DMS53 treated with DMSO at 0.1 percent for 48 hours (cell line): ENCODE measurements around the gene TOP2B.

Experiments
- DNase-seq: peaks from one replicate; lab custom pipeline; 2025; ENCODE audit not compliant: unreplicated experiment; lab: John Stamatoyannopoulos, UW

TOP2B gene

DNA sequence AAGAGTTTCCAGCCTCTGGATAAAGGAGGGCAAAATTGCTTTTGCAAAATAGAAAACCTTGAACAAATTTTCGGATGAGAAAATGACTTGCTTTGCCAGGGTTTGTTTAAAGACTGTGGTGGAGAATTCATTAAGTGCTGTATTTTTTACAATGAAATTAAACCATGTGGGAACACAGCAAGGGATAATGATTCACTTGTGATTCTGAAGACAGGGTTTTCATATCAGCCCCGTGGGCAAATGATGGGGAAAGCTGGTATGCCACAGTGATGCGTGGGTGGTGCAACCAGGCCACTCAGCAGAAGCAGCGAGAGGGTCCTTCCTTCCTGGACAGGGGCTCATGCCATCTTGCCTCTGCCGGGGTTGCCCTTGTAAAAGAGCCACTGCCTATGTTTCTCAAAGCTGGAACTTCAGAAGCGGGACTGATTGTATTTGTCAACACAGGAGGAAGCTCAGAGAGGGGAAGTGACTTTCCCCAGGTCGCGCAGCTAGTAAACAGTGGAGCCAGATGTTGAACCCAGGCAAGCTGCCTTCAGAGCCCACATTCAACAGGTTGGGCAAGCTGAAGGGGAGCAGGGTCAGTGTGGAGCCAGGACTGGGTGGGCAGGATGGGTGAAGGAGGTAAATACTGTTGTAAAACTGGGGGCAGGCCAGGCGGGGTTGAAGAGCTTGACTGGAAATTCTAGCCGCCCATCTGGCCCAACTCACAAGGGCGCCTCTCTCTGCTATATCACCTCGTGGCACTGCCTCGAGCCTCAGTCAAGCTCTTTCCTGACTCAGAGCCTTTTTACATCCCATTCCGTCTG, 79.1 kb downstream of the TOP2B start:
- DNase-seq = no peak

DNA sequence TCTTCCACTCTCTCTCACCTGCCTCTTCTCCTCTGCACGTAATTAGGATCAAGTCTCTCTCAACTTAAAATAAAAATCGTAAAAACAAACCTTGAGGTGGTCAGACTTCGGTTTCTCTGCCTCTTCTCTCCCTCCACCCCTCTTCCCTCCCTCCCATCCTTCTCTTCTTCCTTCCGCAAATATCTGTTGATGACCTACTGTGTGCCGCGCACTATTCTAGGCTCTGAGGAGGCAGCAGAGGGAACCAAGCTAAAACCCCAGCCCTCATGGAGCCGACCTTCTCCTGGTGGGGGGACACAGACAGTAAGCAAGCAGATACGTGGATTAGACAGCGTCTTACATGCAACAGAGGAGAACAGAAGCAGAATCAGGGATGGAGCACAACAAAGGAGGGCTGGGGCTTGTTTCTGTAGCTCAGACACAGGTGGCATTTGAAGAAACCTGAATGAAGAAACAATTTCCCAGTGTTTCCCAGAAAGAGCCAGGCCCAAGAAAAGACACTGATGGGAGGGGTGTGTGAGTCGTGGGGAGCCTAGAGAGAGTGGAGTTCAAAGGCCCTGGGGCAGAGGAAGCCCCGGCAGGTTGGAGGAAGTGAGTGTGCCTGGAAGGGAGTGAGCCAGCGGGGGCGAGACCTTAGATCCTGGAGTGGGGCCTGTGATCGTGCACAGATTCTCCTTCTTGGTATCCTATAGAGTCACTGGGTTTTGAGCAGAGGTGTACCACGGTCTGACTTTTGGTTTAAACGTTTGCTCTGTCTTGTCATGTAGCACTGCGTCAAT, 80.5 kb downstream of the TOP2B start:
- no peak for DNase-seq

DNA sequence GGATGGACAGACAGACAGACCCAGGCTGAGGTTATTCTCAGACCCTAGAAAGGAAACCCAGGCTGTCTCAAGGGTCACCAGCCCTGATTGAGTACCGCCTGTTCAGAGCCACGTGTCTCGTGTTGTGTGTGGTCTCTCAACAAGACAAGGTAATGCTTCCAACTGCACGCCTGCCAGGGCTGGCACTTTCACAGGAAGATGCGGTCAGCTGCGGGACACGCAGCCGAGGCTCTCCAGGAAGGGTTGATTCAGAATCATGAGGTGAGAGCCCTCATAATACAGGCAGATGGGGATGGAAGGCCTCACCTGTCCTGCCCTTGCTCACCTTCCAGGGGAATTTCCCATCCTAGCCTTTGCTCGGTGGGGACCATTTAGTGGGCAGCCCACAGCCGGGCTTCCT, 81.4 kb downstream of the TOP2B start:
- no peak for DNase-seq

DNA sequence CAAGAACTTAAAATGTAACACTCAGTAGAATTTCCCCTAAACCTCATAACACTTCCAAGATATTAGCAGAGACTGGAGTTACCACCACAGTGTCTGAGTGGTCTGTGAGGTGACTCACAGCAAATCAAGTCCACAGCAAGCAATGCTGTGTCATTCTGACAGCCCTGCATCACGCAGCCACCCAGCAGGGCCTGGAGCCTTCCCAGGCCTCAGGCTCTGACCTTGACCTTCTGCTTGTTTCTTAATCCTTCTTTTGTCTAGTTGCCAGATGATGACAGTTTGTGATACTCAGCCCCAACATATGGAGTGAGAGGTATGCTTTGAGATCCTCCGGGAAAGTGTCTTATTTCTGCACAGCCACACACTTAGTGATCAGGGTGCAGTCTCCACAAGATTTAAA, 82.5 kb downstream of the TOP2B start:
- DNase-seq = no peak

DNA sequence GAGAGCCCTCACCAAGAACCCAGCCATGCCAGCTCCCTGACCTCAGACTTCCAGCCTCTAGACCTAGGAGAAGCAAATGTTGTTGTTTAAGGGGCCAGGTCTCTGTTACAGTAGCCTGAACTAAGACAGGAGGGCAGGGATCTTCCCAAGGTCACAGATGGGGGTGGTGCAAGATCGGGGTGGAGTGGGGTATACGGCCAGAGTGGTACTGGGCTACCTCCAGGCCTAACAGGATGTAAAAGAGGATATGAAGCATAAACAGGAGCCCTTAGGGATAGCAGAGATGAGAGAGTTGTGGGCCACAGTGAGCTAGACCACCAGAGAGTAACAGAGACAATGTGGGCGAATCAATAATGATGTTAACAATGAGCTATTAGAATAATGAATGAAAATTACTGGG, 82.9 kb downstream of the TOP2B start:
- DNase-seq = no peak

GRCh38 chr3:25581335-25581734, 83.4 kb downstream of the TOP2B start:
- no peak for DNase-seq

DNA sequence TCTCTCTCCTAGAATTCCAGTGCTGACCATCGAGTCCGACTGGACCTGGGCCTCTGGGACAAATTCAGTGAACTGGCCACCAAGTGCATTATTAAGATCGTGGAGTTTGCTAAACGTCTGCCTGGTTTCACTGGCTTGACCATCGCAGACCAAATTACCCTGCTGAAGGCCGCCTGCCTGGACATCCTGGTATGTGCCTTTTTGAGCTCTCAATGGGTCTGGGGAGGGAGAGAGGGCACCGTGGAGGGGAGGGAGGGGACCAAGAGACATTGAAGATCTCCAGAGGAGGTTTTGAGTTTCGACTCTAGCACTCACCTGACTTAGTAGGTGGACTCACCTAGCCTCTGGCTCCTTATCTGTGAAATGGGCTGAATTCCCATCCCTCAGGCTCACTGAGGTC, 84.2 kb downstream of the TOP2B start:
- no peak for DNase-seq

GRCh38 chr3:25578059-25578458, 86.6 kb downstream of the TOP2B start:
- no peak for DNase-seq

- DNase-seq = no peak
These were observed 87.8 kb downstream of the TOP2B start for GRCh38 chr3:25576831-25577454.

GRCh38 chr3:25576146-25576545, 88.6 kb downstream of the TOP2B start:
- no peak for DNase-seq

DNA sequence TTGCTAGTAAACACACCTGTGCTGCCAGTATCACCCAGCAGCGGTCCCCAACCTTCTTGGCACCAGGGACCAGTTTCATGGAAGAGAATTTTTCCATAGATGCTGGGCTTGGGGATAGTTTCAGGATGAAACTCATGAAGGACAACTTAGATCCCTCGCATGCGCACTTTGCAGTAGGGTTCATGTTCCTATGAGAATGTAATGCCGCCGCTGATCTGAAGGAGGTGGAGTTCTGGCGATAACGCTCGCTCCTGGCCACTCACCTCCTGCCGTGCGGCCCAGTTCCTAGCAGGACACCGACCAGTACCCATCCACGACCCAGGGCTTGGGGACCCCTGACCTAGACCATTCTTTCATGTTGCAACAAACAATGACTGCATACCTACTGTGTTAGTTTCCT, 89.7 kb downstream of the TOP2B start:
- DNase-seq = no peak

DNA sequence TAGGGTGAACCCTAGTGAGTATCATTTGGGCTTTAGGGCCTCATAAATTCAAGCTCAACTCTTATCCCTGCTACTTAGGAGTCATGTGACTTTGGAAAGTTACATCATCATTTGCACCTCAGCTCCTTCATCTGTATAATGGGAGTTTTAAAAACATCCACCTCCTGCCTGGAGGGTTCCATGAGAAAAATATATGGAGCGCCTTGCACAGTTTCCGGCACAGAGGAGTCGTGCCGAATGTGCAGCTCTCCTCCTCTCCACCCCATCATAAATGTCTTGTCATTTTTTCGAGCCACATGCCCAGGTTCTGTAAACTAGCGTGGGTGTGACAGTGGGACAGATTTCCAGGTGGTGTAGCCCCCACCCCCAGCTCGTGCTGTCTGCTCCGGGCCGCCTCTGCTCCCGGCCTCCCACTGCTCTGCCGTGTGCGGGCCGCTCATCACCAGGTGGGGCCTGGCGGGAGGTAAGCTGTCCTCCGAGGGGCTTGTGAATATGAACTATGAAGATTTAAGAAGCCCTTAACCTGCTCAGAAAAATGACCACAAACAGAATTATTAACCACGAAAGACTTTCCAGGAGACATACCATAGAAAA, 90.4 kb downstream of the TOP2B start:
- no peak for DNase-seq

DNA sequence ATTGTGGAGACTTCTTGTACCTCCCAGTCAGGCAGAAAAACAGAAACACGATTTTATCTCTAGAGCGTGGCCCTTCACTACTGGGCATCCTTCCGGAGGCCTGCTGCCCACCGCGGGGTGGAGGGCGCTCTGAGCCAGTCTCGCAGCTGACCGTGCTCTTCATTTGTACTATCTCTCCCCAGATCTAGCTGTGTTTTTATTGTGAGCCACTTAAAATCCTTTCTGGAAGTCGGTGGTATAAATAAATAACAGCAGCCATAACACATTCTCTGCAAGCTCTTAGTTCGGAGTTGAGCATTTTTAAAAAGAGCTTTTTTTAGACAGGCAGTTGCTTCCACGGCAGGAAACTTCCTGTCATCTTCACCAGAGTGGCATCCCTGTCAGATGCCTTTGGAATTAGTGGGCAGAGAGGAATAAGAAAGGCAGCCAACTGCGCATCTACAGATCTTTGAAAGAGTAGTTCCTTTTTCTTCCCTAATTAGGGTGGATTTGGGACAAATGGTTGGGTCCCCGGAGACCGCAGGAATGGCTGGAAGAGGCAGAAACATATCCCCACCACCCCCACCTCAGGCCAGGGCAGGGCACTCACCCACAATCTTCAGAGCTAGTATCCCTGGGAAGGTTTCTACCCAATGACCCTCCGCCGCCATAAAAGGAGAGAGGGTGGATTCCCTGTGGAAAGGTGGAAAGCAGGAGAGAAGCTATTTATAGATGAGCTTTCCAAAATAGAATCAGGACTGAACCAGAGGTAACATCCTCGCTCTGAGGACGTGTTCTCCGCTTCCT, 91.1 kb downstream of the TOP2B start:
- DNase-seq = no peak

DNA sequence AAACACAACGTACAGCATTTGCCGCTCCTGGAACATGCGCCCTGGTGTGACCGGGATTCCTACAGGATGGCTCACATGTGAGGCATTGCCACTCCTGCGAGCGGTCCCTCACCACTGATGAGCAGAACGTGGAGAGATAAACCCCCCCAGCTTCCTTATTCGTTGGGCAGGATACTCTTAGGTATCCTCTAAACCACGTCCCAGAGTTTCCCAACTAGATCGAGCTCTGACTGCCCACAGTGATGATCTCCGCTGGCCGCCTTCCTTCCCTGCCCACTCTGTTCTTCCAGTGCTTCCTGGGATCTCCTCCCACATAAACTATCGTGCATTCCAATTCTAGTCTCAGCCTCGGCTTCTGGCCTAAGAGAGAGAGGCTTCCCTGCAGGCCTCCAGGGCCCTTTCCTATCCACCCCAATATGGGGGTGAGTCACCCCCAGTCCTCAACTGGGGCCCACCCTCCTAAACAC, 91.8 kb downstream of the TOP2B start:
- no peak for DNase-seq

DNA sequence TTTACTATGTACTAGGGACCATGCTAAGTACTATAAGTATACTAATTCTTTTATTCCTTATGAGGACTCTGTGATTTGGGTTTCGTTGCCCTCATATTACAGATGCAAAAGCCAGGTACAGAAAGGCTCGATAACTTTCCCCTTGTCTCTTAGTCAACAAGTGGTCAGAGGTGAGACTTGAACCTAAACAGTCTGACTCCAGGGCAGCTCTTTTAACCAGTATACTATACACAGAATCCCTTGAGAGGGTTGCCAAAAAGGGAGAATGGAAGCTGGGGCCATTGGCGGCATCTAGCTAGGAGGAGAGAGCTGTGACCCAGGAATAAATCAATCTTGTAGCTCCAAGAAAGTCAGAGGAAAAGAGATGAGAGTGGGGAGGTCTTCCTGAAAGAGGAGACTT, 92.4 kb downstream of the TOP2B start:
- DNase-seq = no peak

- no peak for DNase-seq
These were observed 93.4 kb downstream of the TOP2B start for GRCh38 chr3:25571285-25571684.

- no peak for DNase-seq
These were observed 96.1 kb downstream of the TOP2B start for GRCh38 chr3:25568525-25569078.

DNA sequence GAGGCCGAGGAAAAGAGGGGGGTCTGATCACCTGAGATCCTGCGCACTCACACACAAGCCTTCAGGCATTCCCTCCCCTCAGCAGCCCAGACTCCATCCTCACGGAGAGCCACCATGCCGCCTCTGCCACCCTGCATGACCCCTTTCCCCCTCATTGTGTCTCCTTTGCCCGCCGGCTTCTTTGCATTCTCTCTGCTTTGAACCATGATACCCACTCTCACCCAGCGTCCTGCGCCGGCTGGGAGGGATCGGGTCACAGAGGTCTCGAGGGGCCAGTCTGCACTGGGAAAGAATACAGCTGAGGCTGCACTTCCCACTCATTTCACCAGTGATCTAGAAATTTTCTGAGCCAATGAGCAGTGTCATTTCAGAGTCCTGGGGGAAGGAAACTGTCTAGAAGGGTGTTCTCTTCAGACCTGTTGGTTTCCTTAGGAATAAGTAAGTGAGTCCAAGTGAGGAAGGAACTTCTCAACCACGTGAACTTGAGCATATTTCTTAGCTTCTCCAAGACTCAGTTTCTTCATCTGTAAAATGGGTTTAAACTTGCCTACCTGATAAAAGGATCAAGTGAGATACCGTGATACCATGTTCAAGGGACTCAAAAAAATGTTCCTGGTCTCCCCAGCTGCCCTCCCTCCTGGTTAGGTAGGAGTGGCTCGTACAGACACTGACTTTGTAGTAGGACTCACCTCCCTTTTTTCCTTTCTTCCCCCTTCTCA, 96.7 kb downstream of the TOP2B start:
- no peak for DNase-seq

DNA sequence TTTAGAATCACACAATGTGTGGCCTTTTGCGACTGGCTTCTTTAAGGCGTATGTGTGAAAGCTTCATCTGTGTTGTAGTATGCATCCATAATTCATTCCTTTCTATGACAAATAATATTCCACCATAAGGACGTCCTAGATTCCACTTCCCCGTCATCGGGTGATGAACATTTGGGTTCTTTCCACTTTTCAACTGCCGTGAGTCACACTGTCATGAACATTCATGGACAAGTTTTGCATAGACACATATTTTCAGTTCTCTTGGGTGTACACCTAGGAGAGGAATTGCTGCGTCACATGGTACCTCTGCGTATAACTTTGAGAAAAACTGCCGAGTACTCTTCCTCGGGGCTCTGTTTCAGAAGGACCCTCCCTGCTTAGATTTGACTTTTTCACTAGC, 97.3 kb downstream of the TOP2B start:
- DNase-seq = no peak
